GM12878 (cell line): ENCODE data around the gene ARID5B.

Experiments used
- EZH2 ChIP-seq: IDR thresholded peaks from 2 replicates; pipeline ENCODE4 v1.6.1; 2012; ENCODE audit warnings: low read depth, mild to moderate bottlenecking, control low read depth, inconsistent platforms, low read length, borderline replicate concordance; ENCODE audit not compliant: control insufficient read depth
- KLF5 ChIP-seq: fragments of 450-650 bp; IDR thresholded peaks from 2 replicates; pipeline ENCODE4 v1.6.1; 2014; ENCODE audit warnings: mild to moderate bottlenecking; ENCODE audit not compliant: partially characterized antibody
- POLR2AphosphoS5 ChIP-seq: IDR thresholded peaks from 2 replicates; pipeline ENCODE4 v1.6.1; 2011; ENCODE audit warnings: mild to moderate bottlenecking, low read length, inconsistent platforms
- TAF1 ChIP-seq: IDR thresholded peaks from 2 replicates; pipeline ENCODE4 v1.6.1; 2011; ENCODE audit warnings: mild to moderate bottlenecking, low read depth, low read length, borderline replicate concordance
- ZBTB40 ChIP-seq: fragments of 450-650 bp; IDR thresholded peaks from 2 replicates; pipeline ENCODE4 v1.6.1; 2016; ENCODE audit warnings: mild to moderate bottlenecking, moderate library complexity, borderline replicate concordance
- TF ChIP-seq, protein P1 (sequence below), 3 experiments: IDR thresholded peaks in 2 of 3; conservative IDR thresholded peaks in 1 of 3; 2 replicates each; pipeline ENCODE4 v1.5.1; 2011; ENCODE audit warnings: low read depth in 3 of 3, low read length in 3 of 3, mild to moderate bottlenecking in 3 of 3, control low read depth in 2 of 3, moderate library complexity in 2 of 3, inconsistent platforms in 1 of 3, mixed read lengths in 1 of 3; ENCODE audit not compliant: control insufficient read depth in 2 of 3, insufficient read depth in 1 of 3; ENCODE audit errors: extremely low read depth in 1 of 3
- TF ChIP-seq, protein P2 (sequence below): IDR thresholded peaks from 2 replicates; pipeline ENCODE4 v1.6.1; 2012; ENCODE audit warnings: low read depth, low read length, improper control_type of control experiment

GRCh38 chr10:62021978-62022802 is 120.7 kb downstream of the ARID5B start:
- no peak for TF ChIP-seq TAF1
- TF ChIP-seq, protein P1, sequence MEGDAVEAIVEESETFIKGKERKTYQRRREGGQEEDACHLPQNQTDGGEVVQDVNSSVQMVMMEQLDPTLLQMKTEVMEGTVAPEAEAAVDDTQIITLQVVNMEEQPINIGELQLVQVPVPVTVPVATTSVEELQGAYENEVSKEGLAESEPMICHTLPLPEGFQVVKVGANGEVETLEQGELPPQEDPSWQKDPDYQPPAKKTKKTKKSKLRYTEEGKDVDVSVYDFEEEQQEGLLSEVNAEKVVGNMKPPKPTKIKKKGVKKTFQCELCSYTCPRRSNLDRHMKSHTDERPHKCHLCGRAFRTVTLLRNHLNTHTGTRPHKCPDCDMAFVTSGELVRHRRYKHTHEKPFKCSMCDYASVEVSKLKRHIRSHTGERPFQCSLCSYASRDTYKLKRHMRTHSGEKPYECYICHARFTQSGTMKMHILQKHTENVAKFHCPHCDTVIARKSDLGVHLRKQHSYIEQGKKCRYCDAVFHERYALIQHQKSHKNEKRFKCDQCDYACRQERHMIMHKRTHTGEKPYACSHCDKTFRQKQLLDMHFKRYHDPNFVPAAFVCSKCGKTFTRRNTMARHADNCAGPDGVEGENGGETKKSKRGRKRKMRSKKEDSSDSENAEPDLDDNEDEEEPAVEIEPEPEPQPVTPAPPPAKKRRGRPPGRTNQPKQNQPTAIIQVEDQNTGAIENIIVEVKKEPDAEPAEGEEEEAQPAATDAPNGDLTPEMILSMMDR (IDR thresholded peaks at IDR 0.05 in 2 of 3, conservative IDR thresholded peaks at IDR 0.05 in 1 of 3; ENCODE audit: control insufficient read depth in 2 of 3, extremely low read depth in 1 of 3, insufficient read depth in 1 of 3, low read depth in 3 of 3, low read length in 3 of 3): no peak
- TF ChIP-seq, protein P2, sequence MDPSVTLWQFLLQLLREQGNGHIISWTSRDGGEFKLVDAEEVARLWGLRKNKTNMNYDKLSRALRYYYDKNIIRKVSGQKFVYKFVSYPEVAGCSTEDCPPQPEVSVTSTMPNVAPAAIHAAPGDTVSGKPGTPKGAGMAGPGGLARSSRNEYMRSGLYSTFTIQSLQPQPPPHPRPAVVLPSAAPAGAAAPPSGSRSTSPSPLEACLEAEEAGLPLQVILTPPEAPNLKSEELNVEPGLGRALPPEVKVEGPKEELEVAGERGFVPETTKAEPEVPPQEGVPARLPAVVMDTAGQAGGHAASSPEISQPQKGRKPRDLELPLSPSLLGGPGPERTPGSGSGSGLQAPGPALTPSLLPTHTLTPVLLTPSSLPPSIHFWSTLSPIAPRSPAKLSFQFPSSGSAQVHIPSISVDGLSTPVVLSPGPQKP: no peak
- TF ChIP-seq EZH2: no peak
- TF ChIP-seq ZBTB40: no peak
- TF ChIP-seq KLF5: no peak
- TF ChIP-seq POLR2AphosphoS5: no peak
